IMR-90 (cell line): ENCODE measurements around the gene CTIF. TPM values are rescaled to one million over a fixed set of nuclear protein-coding genes. Genes with fewer than 3 reads are reported as not detected.

ENCODE experiments used
- ATAC-seq: fragments of 200-7000 bp; cut with Tn5 transposase; 2 replicates; pipeline ENCODE4 v1.9.1; 2020; ENCODE audit warnings: low read depth, mild to moderate bottlenecking, moderate library complexity
- BruUV-seq: library from RNA; stranded (reverse); fragments of 400-500 nt; replicated peaks from 2 replicates; lab custom pipeline; 2021; lab: Mats Ljungman, UMichigan
- CTCF ChIA-PET: fragments of 300-600 bp; formaldehyde crosslinking; extraction: SDS; loops from one replicate; lab custom pipeline; 2021; ENCODE audit warnings: antibody characterized with exemption; lab: Yijun Ruan, JAX
- POLR2A ChIA-PET: fragments of 300-600 bp; sonication (Branson Sonifier 250); formaldehyde crosslinking; loops from one replicate; lab custom pipeline; 2022; ENCODE audit warnings: antibody characterized with exemption; ENCODE audit not compliant: unreplicated experiment; lab: Charles Lee
- DNase-seq: peaks from one replicate; pipeline ENCODE4 v3.0.0; 2013
- H2AFZ ChIP-seq: replicated peaks from 2 replicates; pipeline ENCODE3; 2013; ENCODE audit warnings: low read length, mild to moderate bottlenecking; ENCODE audit not compliant: poor library complexity
- H2AK5ac ChIP-seq: 2 replicates; pipeline ENCODE4 v1.6.1; 2013; ENCODE audit warnings: low read depth, low read length, inconsistent platforms
- H2AK9ac ChIP-seq: replicated peaks from 2 replicates; pipeline ENCODE3; 2013; ENCODE audit warnings: mild to moderate bottlenecking, low read depth, low read length, moderate library complexity; ENCODE audit not compliant: poor library complexity
- H2BK120ac ChIP-seq: 2 replicates; pipeline ENCODE4 v1.6.1; 2013; ENCODE audit warnings: low read depth, low read length, inconsistent platforms
- H2BK15ac ChIP-seq: 3 replicates; pipeline ENCODE4 v1.6.1; 2013; ENCODE audit warnings: low read depth, low read length, inconsistent platforms
- H2BK20ac ChIP-seq: 2 replicates; pipeline ENCODE4 v1.6.1; 2013; ENCODE audit warnings: low read depth, mild to moderate bottlenecking, inconsistent platforms, low read length, moderate library complexity
- H2BK5ac ChIP-seq: 2 replicates; pipeline ENCODE4 v1.6.1; 2013; ENCODE audit warnings: mild to moderate bottlenecking, low read depth, low read length, inconsistent platforms; ENCODE audit not compliant: poor library complexity, severe bottlenecking
- H3K14ac ChIP-seq: replicated peaks from 2 replicates; pipeline ENCODE4 v1.6.1; 2013; ENCODE audit warnings: low read depth, low read length, inconsistent platforms
- H3K18ac ChIP-seq: 2 replicates; pipeline ENCODE4 v1.6.1; 2013; ENCODE audit warnings: low read depth, low read length, control low read depth
- H3K23ac ChIP-seq: 2 replicates; pipeline ENCODE4 v1.6.1; 2013; ENCODE audit warnings: low read depth, low read length, inconsistent platforms
- H3K27ac ChIP-seq: 2 replicates; pipeline ENCODE4 v1.5.1; 2013; ENCODE audit warnings: mild to moderate bottlenecking, control low read depth, low read length; ENCODE audit not compliant: insufficient read depth
- H3K27me3 ChIP-seq: 2 replicates; pipeline ENCODE4 v1.6.1; 2013; ENCODE audit warnings: low read length; ENCODE audit not compliant: control insufficient read depth, insufficient read depth
- H3K36me3 ChIP-seq: 2 replicates; pipeline ENCODE4 v1.6.1; 2013; ENCODE audit warnings: low read length, mixed read lengths; ENCODE audit not compliant: control insufficient read depth, insufficient read depth
- H3K4ac ChIP-seq: 2 replicates; pipeline ENCODE4 v1.6.1; 2013; ENCODE audit warnings: low read depth, low read length, inconsistent platforms
- H3K4me1 ChIP-seq: 2 replicates; pipeline ENCODE4 v1.6.1; 2013; ENCODE audit warnings: low read length, mixed read lengths; ENCODE audit not compliant: control insufficient read depth, insufficient read depth
- H3K4me2 ChIP-seq: 2 replicates; pipeline ENCODE4 v1.6.1; 2013; ENCODE audit warnings: low read depth, mild to moderate bottlenecking, control low read depth, low read length, moderate library complexity
- H3K4me3 ChIP-seq: 2 replicates; pipeline ENCODE4 v1.5.1; 2013; ENCODE audit warnings: low read depth, mild to moderate bottlenecking, control low read depth, low read length, moderate library complexity; ENCODE audit not compliant: insufficient read depth
- H3K56ac ChIP-seq: 2 replicates; pipeline ENCODE4 v1.6.1; 2013; ENCODE audit warnings: low read length, inconsistent platforms; ENCODE audit not compliant: insufficient read depth; ENCODE audit errors: extremely low read depth
- H3K79me1 ChIP-seq, 2 experiments: 2 replicates each; pipeline ENCODE4 v1.6.1; 2013; ENCODE audit warnings: low read length in 2 of 2, inconsistent platforms in 1 of 2, low read depth in 1 of 2
- H3K9ac ChIP-seq: 2 replicates; pipeline ENCODE4 v1.6.1; 2013; ENCODE audit warnings: low read depth, low read length, control low read depth
- H3K9me1 ChIP-seq: 2 replicates; pipeline ENCODE4 v1.6.1; 2013; ENCODE audit warnings: low read length, inconsistent platforms; ENCODE audit not compliant: insufficient read depth
- H3K9me3 ChIP-seq: 2 replicates; pipeline ENCODE4 v1.6.1; 2013; ENCODE audit warnings: low read length; ENCODE audit not compliant: control insufficient read depth, insufficient read depth
- H4K20me1 ChIP-seq: 2 replicates; pipeline ENCODE4 v1.6.1; 2013; ENCODE audit warnings: low read length, inconsistent platforms; ENCODE audit not compliant: insufficient read depth
- H4K5ac ChIP-seq: 2 replicates; pipeline ENCODE4 v1.6.1; 2013; ENCODE audit warnings: mild to moderate bottlenecking, low read depth, low read length, control low read depth
- H4K8ac ChIP-seq, 2 experiments: 2 replicates each; pipeline ENCODE4 v1.6.1; 2013; ENCODE audit warnings: low read depth in 2 of 2, low read length in 2 of 2, control low read depth in 1 of 2, inconsistent platforms in 1 of 2
- H4K91ac ChIP-seq: 2 replicates; pipeline ENCODE4 v1.6.1; 2013; ENCODE audit warnings: low read depth, low read length, inconsistent platforms; ENCODE audit not compliant: insufficient read depth
- BHLHE40 ChIP-seq: fragments of 150-350 bp; IDR thresholded peaks from 2 replicates; pipeline ENCODE4 v1.6.1; 2016; ENCODE audit warnings: mild to moderate bottlenecking, low read depth, low read length
- CEBPB ChIP-seq: IDR thresholded peaks from 2 replicates; pipeline ENCODE4 v1.6.1; 2012; ENCODE audit warnings: low read depth, low read length, improper control_type of control experiment
- CHD1 ChIP-seq: IDR thresholded peaks from 2 replicates; pipeline ENCODE4 v1.6.1; 2012; ENCODE audit warnings: low read depth, low read length, improper control_type of control experiment
- FOS ChIP-seq: fragments of 150-350 bp; IDR thresholded peaks from 2 replicates; pipeline ENCODE4 v1.6.1; 2016; ENCODE audit warnings: low read depth, low read length
- MAZ ChIP-seq: IDR thresholded peaks from 2 replicates; pipeline ENCODE4 v1.6.1; 2012; ENCODE audit warnings: low read depth, mild to moderate bottlenecking, low read length, improper control_type of control experiment, moderate library complexity, borderline replicate concordance
- MXI1 ChIP-seq: IDR thresholded peaks from 2 replicates; pipeline ENCODE4 v1.6.1; 2012; ENCODE audit warnings: low read depth, mild to moderate bottlenecking, low read length, moderate library complexity, borderline replicate concordance
- NFE2L2 ChIP-seq: fragments of 150-350 bp; IDR thresholded peaks from 2 replicates; pipeline ENCODE4 v1.6.1; 2016; ENCODE audit warnings: low read depth, mild to moderate bottlenecking, low read length
- RAD21 ChIP-seq: IDR thresholded peaks from 2 replicates; pipeline ENCODE4 v1.6.1; 2012; ENCODE audit warnings: low read length, improper control_type of control experiment
- RCOR1 ChIP-seq: IDR thresholded peaks from 2 replicates; pipeline ENCODE4 v1.6.1; 2012; ENCODE audit warnings: mild to moderate bottlenecking, low read length, improper control_type of control experiment; ENCODE audit not compliant: insufficient replicate concordance
- RFX5 ChIP-seq: IDR thresholded peaks from 2 replicates; pipeline ENCODE4 v1.8.0; 2012; ENCODE audit warnings: low read depth, mild to moderate bottlenecking, low read length, moderate library complexity
- WGBS, 2 experiments: methylation state at CpG; one replicate each; pipeline versions ENCODE4 v1.1.5 to v1.1.7; 2013; ENCODE audit warnings: missing lambda C conversion rate in 2 of 2; ENCODE audit not compliant: insufficient read length in 1 of 2; ENCODE audit errors: extremely low coverage in 2 of 2; 5-methylcytosine and 5-hydroxymethylcytosine counted together
- dilution Hi-C: fragments of 300-500 bp; cut with HindIII; formaldehyde crosslinking; loops from one replicate; pipeline ENCODE4 v1.14.3; 2018; ENCODE audit warnings: low sequenced_read_pairs; ENCODE audit not compliant: unreplicated experiment
- in situ Hi-C: fragments of 300-500 bp; cut with MboI; formaldehyde crosslinking; loops from 3 replicates; pipeline ENCODE4 v1.14.3; 2019; ENCODE audit warnings: low sequenced_read_pairs, inconsistent platforms, mixed read lengths
- intact Hi-C: fragments of 100-400 bp; cut with micrococcal nuclease; formaldehyde crosslinking; loops from 2 replicates; pipeline ENCODE4 v1.10.0; 2022
- polyA plus RNA-seq, 3 experiments: library from polyadenylated mRNA; depleted of rRNA; stranded (reverse); fragments of >200 nt; gene quantifications; 2 replicates each; pipeline ENCODE4 v1.2.3, GENCODE V29; 2012; ENCODE audit warnings: low replicate concordance in 1 of 3
- total RNA-seq: library from RNA; depleted of rRNA; stranded (reverse); fragments of >200 nt; gene quantifications from 2 replicates; pipeline ENCODE4 v1.2.3, GENCODE V29; 2012
- TF ChIP-seq, protein P1 (sequence below): fragments of 150-350 bp; IDR thresholded peaks from 2 replicates; pipeline ENCODE4 v1.6.1; 2016; ENCODE audit warnings: low read depth, mild to moderate bottlenecking, low read length, moderate library complexity, borderline replicate concordance
- TF ChIP-seq, protein P2 (sequence below): fragments of 150-350 bp; IDR thresholded peaks from 2 replicates; pipeline ENCODE4 v1.6.1; 2017; ENCODE audit warnings: mild to moderate bottlenecking, antibody characterized with exemption, low read length, low read depth

Gene CTIF
- total and polyA plus RNA-seq, 2 of the 4 experiments (the other 2 are of a cell fraction): 25.1 to 57.0 TPM

DNA sequence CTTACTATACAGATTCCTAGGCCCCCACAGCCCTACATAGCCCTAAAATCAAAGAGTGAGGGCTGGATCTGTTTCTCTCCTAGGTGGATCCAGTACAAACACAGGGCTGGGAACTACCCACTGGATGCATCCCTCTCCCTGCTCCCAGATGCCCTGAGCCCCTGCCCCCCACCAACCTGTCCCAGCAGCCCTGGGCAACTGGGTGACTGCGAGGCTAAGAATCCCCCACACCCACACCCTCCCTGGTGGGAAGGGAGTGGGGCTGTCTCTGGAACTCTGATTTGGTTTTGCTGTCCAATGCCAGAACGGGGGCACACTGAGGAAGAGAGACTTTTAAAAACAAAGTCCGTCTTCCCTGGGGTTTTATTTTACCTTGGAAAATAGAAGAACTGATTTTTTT lies 298.8 kb downstream of the CTIF start:
- ATAC-seq: no peak
- H3K9me3 ChIP-seq: no peaks in the 10 kb centered on the region
- H2AK5ac ChIP-seq: no peak overlapping the region
- ChIA-PET POLR2A (no interaction called here), CTCF (no interaction called here)
- no peak overlapping the region for H2BK5ac ChIP-seq
- no peak overlapping the region for H4K8ac ChIP-seq
- H2AFZ ChIP-seq: no peak overlapping the region
- dilution Hi-C loops: no loop called here
- DNase-seq: no peak
- no peaks in the 10 kb centered on the region; the same call in 1 of the 2 replicates for H4K20me1 ChIP-seq
- H3K27me3 ChIP-seq: no peaks in the 10 kb centered on the region
- 0 out of 2 replicates have a peak overlapping the region, but pooled peaks have one; percentile 3 for H3K4ac ChIP-seq
- TF ChIP-seq MXI1: no peak
- TF ChIP-seq RCOR1: no peak
- no peak for TF ChIP-seq CHD1
- TF ChIP-seq, protein P1, sequence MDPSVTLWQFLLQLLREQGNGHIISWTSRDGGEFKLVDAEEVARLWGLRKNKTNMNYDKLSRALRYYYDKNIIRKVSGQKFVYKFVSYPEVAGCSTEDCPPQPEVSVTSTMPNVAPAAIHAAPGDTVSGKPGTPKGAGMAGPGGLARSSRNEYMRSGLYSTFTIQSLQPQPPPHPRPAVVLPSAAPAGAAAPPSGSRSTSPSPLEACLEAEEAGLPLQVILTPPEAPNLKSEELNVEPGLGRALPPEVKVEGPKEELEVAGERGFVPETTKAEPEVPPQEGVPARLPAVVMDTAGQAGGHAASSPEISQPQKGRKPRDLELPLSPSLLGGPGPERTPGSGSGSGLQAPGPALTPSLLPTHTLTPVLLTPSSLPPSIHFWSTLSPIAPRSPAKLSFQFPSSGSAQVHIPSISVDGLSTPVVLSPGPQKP: no peak
- no peak for TF ChIP-seq RFX5
- TF ChIP-seq CEBPB: no peak
- TF ChIP-seq BHLHE40: no peak
- no peak for TF ChIP-seq MAZ
- TF ChIP-seq NFE2L2: no peak
- no peak for TF ChIP-seq RAD21
- no peak for TF ChIP-seq FOS
- TF ChIP-seq, protein P2, sequence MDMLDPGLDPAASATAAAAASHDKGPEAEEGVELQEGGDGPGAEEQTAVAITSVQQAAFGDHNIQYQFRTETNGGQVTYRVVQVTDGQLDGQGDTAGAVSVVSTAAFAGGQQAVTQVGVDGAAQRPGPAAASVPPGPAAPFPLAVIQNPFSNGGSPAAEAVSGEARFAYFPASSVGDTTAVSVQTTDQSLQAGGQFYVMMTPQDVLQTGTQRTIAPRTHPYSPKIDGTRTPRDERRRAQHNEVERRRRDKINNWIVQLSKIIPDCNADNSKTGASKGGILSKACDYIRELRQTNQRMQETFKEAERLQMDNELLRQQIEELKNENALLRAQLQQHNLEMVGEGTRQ: no peak
- no peak overlapping the region for H3K9ac ChIP-seq
- H2BK15ac ChIP-seq: no peak overlapping the region
- H3K27ac ChIP-seq: no peak overlapping the region
- H3K18ac ChIP-seq: no peak overlapping the region
- intact Hi-C loops: loop anchor here (10.0 kb wide), 1 partner anchor 397 kb away; no protein-coding TSS in a partner anchor
- no peak overlapping the region for H2BK20ac ChIP-seq
- no TSS peak for BruUV-seq
- no peak overlapping the region for H3K23ac ChIP-seq
- no peak overlapping the region for H4K91ac ChIP-seq
- no peak overlapping the region for H3K14ac ChIP-seq
- H2BK120ac ChIP-seq: no peak overlapping the region
- no peak overlapping the region for H4K5ac ChIP-seq
- in situ Hi-C loops: no loop called here
- H3K4me2 ChIP-seq: no peak overlapping the region
- H3K56ac ChIP-seq: no peak overlapping the region
- peaks cover 39% of the 10 kb centered on the region for H3K4me1 ChIP-seq
- H3K36me3 ChIP-seq: no peaks in the 10 kb centered on the region; the same call in none of the 2 replicates
- H3K9me1 ChIP-seq: peaks cover 30% of the 10 kb centered on the region
- no peak overlapping the region for H2AK9ac ChIP-seq
- H3K79me1 ChIP-seq: peaks cover 21 to 76% of the 10 kb centered on the region in 2 experiments
- WGBS, 2 experiments: no CpG with 5 or more reads among the region's 3 CpGs
- H3K4me3 ChIP-seq: no peak overlapping the region
